HG02678 (cell line): Measurements from ENCODE around the gene ATG9A.
"Not testable (repeated sequence)": the region's sequence is repeated elsewhere in the genome, so short reads cannot be mapped to it uniquely, and the experiment has no call there.

Experiments used
- ATAC-seq: cut with Tn5 transposase; IDR thresholded peaks from one replicate; pipeline ENCODE4 v1.9.1; 2021; ENCODE audit warnings: mild to moderate bottlenecking, moderate library complexity; ENCODE audit not compliant: unreplicated experiment

ATG9A gene

DNA sequence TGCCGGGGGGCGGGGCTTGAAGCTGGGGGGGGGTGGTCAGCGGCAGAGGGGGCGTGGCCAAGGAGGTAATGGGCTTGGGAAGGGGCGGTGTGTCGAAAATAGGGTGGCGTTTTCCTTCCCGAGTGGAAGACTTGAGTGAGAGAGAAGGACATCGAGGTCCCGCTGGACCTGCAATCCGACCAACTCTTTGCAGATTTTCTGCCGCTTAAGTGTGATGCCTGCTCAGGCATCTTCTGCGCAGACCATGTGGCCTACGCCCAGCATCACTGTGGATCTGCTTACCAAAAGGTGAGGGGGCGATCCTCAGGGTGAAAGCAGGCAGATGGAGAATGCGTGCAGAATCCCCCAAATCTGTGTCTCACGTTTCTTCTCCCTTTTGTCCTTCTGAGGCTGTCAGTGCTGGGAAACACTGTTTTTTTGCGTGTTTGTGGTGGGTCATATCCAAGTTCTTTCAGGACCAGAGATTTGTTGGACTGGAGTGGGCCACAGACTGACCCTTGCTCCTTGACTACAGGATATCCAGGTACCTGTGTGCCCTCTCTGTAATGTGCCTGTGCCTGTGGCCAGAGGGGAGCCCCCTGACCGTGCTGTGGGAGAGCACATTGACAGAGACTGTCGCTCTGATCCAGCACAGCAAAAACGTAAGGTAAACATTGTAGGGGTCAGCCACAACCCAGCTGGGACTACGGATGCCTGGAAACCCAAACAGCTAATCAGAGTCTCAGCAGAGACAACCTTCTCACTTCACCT lies 22.1 kb downstream of the ATG9A start:
- ATAC-seq: no peak

DNA sequence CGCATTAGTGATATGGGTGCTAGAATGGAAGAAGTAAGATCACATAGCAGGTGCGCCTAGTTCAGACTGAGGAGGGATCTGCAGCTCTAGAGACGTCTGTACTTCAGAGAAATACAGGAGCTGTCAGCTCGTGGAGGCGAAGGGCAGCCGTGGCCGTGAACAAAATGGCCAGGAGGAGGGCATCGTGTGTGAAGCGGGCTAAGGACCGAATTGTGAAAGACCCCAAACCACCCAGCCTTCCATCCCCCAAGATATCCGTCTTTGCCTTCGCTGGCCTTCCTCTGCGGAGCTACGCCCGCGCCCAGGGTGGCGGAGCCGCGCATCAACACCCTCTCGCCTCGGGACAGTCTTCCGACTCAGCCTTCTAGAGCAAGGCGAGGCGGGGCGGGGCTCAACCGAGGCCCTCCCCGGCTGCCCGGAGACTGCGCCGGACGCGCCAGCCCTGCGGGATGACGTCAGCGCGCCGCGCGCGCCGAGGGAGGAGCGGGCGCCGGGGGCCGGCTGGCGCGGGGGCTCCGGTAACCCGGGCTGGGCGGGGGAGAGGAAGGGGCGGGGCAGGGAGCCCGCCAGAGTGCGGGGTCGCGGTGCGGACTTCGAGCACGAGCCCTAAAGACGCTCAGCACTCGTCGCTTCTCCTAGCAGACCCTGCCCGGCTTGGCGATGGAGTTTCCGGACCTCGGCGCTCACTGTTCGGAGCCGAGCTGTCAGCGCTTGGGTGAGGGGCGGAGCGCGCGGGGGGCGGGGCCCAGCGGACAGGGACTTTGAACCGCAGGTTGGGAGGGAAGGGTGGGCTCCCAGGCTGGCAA lies 22.9 kb downstream of the ATG9A start, which contains the start of gene ZFAND2B:
Gene ZFAND2B, plus strand, starts transcription at position 455 of the 806 bp plus-strand sequence. Its CDS starts 206 bp downstream, at position 661.
- peak; percentile 97 for ATAC-seq

DNA sequence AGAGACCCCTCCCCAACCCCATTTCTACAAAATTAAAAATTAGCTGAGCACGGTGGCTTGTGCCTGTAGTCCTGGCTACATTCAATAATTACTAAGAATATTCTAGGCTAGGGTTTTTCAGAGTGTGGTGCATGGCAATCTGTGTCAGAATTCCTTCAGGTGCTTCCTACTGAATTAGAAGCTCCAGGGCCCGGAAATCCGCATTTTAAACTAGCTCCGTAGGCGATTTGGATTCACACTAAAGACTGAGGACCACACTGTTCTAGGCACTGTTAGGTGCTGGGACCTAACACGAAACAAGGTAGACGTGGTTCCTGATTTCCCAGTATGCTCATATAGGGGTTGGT lies 23.5 kb downstream of the ATG9A start:
- no peak for ATAC-seq

DNA sequence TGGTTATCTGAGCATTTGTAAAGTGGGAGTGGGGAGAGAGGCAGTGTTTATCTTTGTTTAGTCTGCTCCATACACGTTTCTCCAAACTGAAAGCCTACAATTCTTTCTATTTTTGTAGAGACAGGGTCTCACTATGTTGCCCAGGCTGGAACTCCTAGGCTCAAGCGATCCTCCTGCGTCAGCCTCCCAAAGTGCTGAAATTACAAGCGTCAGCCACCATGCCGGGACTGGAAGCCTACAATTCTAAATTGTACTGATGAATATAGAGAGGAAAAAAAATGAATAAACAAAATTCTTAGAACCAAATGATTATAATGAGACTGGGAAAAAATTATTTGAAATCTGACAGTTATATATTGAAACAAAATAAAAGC lies 24.3 kb downstream of the ATG9A start:
- ATAC-seq: no peak

DNA sequence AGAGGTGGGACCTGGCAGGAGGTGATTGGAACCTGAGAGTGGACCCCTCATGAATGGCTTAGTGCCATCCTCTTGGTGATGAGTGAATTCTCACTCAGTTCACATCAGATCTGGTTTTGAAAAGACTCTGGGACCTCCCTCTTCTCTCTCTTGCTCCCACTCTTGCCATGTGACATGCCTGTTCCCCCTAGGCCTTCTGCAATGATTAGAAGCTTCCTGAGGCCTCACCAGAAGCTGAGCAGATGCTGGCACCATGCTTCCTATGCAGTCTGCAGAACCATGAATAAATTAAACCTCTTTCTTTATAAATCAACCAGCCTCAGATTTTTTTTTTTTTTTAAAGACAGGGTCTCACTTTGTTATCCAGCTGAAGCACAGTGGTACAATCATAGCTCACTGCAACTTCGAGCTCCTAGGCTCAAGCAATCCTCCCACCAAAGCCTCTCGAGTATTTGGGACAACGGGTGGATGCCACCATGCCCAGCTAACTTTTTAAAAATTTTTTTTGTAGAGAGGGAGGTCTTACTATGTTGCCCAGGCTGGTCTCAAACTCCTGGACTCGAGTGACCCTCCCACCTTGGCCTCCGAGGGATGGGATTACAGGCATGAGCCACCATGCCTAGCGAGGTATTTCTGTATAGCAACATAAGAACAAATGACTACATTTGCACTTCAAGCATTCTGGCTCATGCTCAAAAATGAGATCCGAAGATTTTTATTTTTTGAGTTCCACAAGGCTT lies 24.8 kb downstream of the ATG9A start:
- no peak for ATAC-seq

DNA sequence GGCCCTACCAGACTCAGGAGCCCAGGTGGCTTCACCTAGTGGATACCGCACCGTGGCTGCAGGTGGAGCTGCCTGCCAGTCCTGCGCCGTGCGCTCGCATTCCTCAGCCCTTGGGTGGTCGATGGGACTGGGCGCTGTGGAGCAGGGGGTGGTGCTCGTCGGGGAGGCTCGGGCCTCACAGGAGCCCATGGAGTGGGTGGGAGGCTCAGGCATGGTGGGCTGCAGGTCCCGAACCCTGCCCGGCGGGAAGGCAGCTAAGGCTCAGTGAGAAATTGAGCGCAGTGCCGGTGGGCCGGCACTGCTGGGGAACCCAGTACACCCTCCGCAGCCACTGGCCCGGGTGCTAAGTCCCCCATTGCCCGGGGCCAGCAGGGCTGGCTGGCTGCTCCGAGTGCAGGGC lies 28.1 kb downstream of the ATG9A start:
- ATAC-seq: not testable (repeated sequence)

DNA sequence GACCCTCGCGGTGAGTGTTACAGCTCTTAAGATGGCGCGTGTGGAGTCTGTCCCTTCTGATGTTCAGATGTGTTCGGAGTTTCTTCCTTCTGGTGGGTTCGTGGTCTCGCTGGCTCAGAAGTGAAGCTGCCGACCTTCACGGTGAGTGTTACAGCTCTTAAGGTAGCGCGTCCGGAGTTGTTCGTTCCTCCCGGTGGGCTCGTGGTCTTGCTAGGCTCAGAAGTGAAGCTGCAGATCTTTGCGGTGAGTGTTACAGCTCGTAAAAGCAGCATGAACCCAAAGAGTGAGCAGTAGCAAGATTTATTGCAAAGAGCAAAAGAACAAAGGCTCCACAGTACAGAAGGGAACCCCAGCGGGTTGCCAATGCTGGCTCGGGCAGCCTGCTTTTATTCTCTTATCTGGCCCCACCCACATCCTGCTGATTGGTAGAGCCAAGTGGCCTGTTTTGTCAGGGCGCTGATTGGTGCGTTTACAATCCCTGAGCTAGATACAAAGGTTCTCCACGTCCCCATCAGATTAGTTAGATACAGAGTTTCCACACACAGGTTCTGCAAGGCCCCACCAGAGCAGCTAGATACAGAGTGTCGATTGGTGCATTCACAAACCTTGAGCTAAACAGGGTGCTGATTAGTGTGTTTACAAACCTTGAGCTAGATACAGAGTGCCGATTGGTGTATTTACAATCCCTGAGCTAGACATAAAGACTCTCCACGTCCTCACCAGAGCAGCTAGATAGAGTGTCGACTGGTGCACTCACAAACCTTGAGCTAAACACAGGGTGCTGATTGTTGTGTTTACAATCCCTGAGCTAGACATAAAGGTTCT lies 28.7 kb downstream of the ATG9A start:
- not testable (repeated sequence) for ATAC-seq

DNA sequence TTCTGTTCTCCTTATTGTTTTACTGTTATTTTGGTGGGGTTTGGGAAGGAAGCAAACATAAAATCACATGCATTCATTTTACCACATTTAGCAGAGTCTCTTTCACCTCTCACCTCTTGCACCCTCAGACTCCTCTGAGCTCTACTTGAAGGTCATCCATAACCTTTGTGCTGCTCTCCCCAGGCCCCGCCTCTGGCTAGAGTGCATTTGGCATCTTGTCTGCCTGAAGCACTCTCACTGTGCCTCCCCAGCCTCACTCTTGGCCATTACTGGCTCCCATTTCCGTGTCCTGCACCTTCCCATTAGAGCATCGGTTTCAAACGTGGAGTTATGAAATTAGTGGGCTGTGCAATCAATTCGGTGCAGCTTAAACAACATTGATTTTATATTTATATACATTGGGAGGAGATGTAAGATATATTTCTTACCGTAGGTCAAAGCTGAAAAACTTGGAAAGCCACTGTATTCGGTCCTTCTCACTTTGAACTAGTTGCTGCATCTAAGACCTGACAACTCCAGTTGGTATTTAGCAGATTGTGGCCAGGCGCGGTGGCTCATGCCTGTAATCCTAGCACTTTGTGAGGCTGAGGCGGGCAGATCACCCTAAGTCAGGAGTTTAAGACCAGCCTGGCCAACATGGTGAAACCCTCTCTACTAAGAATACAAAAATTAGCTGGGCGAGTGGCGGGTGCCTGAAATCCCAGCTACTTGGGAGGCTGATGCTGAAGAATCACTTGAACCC lies 29.8 kb downstream of the ATG9A start:
- no peak for ATAC-seq

DNA sequence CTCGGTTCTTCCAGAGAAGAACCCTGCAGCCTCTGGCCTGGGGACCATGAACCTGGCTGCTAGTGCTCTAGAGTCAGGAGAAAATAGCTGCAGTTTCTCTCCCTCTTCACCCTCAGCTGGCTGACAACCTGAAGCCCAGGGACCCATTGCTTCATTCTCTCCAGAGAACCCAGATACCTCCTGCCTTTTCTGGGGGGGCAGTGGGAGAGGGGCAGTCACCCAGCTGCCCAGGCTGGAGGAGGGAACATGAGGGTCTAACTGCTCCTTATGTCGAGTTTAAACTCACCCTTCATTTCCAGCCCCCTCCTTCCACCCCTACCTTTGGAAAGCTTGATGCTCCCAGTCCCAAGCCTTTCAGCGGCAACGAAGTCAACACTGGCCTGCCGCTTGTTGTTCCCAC lies 30.5 kb downstream of the ATG9A start:
- no peak for ATAC-seq

DNA sequence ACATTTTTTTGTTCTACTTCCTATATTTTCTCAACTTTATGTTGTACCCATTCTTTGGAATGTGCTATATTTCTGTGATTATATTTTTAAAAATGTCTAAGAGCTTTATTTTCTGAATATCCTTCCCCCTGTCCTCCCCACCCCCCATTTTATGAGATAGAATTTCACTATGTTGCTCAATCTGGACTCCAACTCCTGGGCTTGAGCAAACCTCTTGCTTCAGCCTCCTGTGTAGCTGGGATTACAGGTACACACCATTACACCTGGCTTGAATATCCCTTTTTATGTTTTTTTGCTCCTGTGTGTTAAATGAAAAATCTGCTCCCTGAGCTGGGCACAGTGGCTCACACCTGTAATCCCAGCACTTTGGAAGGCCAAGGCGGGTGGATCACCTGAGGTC lies 32.0 kb downstream of the ATG9A start:
- no peak for ATAC-seq

DNA sequence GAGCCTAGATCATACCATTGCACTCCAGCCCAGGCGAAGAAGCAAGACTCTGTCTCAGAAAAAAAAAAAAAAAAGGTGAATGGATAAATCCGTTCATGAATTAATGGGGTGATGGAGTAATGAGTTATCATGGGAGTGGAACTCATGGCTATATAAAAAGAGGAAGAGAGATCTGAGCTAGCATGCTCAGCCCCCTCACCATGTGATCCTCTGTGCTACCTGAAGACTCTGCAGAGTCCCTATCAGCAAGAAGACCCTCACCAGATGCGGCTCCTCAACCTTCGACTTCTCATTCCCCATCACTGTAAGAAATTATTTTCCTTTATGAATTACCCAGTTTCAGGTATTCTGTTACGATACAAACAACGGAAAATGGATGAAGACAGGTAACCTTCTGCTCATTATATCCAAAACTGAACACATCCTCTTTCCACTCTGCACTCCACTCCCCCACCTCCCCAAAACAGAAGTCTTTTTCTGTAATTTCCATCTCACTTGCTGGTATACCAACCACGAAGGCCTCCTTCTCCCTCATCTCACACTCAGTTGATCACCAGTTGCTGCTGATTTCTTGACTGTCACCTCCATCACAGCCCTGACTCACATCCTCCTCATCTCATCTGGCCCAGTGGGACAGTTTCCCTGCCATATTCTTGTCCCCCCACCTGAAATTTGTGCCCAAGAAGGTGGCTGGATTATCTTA lies 42.5 kb downstream of the ATG9A start:
- no peak for ATAC-seq

DNA sequence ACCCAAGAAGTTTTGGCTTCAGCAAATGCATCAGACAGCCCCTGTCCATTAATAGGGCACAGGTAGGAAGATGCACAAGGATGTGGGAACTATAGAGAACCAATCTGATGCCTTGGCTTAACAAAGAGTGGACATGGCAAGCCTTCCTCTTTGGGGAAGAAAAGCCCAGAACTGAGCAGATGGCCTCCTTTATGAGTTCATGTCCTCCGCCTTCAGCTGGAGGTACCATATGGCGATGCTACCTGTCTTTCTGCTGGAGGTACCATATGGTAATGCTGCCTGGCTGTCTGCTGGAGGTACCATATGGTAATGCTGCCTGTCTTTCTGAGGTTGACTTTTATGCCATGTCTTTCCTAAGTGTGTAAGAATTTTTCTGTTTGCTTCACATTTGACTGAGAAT lies 45.3 kb downstream of the ATG9A start:
- ATAC-seq: no peak

DNA sequence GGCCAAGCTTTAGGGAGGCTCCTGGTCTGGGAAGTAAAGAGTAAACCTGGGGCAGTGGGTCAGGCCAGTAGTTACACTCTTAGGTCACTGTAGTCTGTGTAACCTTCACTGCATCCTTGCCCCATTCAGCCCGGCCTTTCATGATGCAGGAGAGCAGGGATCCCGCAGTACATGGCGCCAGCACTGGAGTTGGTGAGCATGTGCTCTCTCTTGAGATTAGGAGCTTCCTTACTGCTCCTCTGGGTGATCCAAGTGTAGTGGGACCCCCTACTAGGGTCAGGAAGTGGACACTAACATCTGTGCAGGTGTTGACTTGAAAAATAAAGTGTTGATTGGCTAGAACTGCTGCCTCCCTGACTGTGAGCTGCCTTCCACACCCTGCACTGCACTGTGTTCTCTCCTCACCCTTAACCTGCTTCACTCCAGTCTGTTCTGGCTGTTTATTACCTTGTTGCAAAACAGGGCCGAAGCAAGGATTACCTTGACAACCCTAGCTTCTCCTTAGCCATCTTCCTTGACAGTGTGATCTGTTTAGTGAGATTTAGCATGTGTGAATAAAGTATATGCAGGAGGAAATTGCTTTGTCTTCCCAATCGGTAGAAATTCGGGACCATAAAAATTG lies 46.2 kb downstream of the ATG9A start:
- ATAC-seq: no peak

DNA sequence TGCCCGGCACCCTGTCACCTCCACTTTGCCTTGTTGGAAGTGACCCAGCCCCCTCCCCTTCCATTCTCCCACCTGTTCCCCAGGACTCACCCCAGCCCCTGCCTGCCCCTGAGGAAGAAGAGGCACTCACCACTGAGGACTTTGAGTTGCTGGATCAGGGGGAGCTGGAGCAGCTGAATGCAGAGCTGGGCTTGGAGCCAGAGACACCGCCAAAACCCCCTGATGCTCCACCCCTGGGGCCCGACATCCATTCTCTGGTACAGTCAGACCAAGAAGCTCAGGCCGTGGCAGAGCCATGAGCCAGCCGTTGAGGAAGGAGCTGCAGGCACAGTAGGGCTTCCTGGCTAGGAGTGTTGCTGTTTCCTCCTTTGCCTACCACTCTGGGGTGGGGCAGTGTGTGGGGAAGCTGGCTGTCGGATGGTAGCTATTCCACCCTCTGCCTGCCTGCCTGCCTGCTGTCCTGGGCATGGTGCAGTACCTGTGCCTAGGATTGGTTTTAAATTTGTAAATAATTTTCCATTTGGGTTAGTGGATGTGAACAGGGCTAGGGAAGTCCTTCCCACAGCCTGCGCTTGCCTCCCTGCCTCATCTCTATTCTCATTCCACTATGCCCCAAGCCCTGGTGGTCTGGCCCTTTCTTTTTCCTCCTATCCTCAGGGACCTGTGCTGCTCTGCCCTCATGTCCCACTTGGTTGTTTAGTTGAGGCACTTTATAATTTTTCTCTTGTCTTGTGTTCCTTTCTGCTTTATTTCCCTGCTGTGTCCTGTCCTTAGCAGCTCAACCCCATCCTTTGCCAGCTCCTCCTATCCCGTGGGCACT lies 46.9 kb downstream of the ATG9A start:
- ATAC-seq: no peak

DNA sequence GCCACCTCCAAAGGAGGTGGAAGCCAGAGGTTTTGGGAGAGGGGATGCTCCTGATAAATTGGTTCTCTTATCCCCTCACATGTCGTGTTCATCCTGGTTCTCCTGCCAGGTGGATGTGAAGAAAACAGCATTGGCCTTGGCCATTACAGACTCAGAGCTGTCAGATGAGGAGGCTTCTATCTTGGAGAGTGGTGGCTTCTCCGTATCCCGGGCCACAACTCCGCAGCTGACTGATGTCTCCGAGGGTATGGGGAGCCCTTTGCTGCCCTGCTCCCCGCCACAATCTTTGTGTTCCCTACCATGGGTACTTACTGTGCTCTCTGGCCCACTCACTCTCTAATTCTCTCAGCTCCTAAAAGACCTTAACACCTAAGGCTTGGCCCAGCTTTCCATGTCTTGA lies 47.9 kb downstream of the ATG9A start:
- ATAC-seq: no peak

DNA sequence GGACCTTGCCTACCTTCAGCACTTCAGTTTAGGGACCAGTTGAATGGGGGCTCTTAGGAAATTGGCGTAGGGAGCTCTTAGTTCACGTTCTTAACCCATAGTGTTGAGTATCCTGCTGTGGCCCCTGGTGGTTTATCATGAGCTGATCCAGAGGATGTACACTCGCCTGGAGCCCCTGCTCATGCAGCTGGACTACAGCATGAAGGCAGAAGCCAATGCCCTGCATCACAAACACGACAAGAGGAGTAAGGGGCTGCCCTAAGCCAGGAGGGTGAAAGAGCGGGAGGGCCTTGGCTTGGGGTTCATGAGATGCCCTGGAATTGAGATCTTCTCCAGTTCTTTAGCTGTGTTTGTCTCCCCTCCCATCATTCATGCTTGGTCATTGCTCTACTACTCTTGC lies 48.5 kb downstream of the ATG9A start:
- ATAC-seq: no peak

DNA sequence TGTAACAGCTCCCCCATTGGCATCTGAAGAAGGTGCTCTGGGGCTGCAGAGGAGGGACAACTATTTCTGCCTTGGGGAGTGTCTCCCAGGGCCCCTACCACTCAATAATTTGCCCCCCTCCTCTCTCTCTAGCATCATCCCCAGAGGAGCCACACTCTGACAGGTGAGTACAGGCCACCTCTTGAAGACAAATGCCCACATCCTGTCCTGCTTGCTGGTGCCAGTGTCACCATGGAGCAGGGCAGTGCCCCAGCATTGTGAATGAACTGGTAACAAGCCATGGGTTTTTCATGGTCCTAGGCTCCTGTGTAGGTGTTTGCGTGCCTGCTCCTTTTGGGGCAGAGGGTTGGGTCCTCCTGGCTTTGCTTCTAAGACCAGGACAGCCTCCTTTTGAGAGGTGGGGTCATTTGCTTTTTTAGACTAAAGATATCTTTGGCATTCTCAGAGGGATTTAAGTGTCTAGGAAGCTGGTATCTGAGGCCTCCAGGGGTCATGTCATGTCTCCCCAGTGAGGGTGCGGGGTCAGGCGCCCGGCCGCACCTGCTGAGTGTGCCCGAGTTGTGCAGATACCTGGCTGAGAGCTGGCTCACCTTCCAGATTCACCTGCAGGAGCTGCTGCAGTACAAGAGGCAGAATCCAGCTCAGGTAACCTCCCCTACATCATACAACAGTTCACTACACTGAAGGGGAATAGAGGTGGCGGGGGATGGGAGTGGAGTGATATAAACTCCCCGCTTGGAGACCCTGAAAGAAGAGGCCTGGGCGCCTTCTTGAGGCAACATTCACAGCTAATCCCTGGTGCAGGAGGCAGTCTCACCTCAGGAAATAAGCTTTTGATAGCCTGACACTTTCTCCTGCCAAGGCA lies 49.6 kb downstream of the ATG9A start:
- ATAC-seq: no peak
